ENCODE measurements around the gene ZSCAN22.
"Not testable (repeated sequence)": the region's sequence is repeated elsewhere in the genome, so short reads cannot be mapped to it uniquely, and the experiment has no call there.

ZSCAN22 gene

DNA sequence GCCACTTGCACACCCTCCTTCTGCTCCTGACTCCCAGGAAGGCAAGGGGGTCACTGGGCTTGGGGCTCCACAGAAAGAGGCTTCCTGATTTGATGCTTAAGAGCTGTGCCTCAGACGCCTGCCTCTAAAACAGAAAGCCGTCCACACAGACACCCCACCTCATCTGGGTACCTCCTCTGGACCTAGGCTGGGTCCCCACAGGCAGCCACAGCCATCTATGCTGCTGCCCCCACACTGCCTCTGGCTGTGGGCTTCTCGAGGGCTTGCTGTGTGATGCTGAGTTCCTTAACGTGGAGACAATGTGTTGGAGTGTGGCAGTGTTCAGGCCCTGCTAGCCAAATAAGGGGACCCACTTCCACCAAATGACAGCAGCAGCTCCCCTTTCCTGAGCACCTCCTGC, 8.5 kb upstream of the ZSCAN22 start:
- DNase-seq (ENCODE audit: low spot score), result no peak

DNA sequence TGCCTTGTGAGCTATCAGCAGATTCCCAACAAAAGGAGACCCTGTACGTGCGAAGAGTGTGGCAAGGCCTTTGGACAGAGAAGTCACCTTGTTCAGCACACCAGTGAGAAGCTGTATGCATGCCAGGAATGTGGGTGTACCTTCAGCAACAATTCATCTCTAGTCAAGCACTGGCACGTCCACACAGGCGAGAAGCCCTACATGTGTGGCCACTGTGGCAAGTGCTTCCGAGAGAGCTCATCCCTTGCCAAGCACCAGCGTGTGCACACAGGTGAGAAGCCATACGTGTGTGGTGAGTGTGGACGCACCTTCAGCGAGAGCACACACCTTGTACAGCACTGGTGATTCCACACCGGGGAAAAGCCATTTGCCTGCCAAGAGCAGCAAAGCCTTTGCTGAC, 7.6 kb upstream of the ZSCAN22 start:
- DNase-seq (ENCODE audit: low spot score), result no peak

DNA sequence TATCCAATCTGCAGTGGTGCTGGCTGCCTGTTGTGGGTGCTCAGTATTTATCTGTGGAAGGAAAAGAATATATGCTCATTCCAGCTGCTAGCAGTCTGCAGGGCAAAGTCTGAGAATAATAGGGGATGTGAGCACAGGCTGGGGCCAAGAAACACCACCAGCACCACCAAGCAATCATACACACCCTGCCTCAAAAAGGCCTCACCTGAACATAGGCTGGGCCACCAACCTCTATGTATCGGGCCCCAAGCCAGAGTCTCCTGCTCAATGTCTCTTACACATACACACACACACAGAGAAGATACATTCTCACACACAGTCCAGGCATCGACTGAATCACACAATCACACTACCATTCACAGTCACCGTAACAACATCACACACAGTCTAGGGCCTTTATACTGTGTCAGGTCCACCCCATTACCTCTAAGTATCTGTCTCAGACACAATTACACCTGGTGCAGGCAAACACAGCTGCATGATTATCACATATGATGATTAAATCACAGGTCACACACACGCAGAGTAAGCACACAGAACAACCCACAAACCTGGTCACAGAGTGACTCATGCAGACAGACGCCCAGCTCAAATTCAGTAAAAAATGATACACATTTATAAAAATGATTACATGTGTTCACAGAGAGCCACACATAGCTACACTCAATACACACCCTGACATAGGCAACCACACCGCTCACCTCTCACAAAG, 1.3 kb upstream of the ZSCAN22 start:
- DNase-seq (ENCODE audit: low spot score), result no peak

DNA sequence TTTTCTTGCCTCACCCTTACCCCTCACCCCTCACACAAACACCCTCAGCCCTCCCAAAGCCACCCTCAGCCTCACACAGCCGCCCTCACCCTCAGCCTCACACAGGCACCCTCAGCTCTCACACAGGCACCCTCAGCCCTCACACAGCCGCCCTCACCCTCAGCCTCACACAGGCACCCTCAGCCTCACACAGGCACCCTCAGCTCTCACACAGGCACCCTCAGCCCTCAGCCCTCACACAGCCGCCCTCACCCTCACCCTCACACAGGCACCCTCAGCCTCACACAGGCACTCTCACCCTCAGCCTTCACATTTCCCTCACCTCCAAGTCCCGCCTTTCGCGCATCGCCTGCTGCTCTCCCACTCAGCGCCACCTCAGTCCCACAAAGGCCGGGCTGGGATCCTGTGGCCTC, 287 bp upstream of the ZSCAN22 start:
- no peak for DNase-seq (ENCODE audit: low spot score)

DNA sequence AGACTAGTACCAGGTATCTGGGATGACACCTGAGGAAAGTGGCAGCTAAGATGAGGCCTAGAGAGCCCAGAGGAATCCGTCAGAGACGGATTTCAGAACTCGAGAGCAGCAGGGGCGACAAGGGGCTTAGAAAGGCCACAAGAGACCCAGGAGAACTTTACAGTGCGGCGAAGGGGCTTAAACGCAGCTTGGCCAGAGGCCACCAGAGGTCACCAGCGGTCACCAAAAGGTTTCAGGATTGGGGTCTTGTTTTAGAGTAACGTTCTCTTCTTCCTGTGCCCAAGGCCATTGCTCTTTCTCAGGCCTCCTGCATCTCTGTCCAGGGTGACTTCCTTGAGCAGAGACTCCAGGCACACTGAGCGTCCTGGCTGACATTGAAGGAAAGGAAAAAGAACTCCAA, 2.2 kb downstream of the ZSCAN22 start:
- peak; percentile 57 for DNase-seq (ENCODE audit: low spot score)

DNA sequence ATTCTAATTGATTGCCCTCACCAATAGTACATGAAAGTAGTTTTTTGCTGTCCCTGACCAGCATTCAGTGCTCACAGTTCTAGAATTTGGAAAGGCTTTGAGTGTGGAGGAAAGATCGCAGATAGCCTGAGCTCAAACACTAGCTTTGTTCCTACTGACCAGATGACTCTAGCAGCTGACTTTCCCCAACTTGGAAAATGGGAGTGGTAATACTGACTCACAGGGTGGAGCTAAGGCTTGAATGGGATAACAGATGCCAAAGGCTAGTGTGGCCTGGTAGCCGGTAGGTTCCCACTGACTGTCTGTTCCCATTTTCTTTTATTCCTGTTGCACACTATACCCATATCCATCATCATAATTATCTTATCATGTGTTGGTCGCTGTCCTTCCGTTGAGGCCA, 3.7 kb downstream of the ZSCAN22 start:
- no peak for DNase-seq (ENCODE audit: low spot score)

DNA sequence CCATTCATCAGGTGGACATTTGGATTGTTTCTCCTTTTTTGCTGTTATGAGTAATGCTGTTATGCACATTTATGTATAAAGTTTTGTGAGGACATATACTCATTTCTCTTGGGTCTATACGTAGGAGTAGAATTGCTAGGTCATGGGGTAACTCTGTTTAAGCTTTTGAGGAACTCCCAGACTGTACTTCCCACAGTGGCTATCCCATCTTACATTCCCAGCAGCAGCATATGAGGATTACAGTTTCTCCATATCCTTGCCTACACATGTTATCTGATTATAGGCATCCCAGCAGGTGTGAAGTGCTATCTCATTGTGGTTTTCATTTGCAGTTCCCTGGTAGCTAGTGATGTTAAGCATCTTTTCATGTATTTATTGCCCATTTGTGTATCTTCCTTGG, 5.9 kb downstream of the ZSCAN22 start:
- no peak for DNase-seq (ENCODE audit: low spot score)

DNA sequence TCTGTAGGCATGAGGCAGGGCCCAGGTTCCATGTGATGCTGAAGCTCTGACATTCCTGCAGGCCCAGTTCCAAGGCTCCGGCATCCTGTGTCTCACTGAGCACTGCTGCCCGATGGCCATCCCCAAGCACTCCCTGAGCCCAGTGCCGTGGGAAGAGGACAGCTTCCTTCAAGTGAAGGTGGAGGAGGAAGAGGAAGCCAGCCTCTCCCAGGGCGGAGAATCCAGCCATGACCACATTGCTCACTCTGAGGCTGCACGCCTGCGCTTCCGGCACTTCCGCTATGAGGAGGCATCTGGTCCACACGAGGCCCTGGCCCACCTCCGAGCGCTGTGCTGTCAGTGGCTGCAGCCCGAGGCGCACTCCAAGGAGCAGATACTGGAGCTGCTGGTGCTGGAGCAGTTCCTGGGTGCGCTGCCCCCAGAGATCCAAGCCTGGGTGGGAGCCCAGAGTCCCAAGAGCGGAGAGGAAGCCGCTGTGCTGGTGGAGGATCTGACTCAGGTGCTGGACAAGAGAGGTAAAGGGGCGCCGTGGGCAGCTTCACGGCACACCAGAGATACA, 8.0 kb downstream of the ZSCAN22 start:
- no peak for DNase-seq (ENCODE audit: low spot score)

DNA sequence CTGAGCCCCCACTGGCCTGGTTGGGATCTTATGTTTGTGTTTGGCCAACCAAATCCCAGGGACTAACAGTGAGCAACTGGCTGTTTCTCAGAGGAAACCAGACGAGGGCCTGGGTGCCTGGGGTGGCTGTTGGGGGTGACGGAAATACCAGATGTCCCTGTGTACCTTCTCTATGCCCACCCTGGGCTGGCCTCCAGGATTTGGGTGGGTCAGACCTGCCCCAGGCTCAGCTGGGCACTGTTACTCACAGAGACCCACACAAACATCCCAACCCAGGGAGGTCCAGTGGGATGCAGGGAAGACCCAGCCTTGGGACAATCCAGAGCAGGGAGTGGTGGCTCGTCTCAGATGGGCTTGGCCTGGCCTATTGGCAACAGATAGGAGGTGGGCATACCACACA, 8.8 kb downstream of the ZSCAN22 start:
- DNase-seq (ENCODE audit: low spot score), result no peak

DNA sequence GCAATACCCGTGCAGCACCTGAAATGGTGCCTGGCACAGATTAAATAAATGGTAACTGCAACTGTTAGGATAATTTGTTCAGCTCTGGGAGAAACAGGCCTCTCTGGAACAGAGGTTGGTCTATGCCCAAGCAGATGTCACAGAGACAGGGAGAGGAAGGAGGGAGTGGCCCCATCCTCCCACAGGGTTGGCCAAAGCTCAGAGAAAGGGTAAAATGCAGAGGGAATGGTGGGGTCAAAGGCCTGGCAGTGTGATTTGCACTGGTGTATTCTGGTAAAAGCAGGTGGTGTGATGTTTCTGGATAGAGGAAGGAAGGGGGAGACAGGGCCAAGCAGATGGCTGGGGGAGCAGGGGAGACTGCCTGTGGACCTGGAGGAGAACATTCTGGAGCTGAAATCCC, 9.4 kb downstream of the ZSCAN22 start:
- no peak for DNase-seq (ENCODE audit: low spot score)

DNA sequence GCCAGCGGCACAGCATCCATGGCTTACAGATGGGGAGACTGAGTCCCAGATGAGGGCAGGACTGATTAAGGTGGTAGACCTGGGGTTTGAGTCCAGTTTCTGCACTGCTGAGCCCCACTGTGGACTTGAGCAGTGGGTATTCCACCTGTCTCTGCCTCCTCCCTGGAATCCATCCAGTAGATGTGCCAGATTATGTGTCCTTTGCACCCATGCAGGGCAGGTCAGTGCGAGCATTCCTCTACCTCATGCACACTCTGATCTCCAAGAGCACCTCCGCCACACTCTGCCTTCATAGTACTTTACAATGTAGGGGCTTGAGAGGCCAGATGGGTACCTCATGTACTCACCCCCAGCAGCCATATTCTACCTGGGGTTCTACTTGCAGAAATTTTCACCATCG, 10.0 kb downstream of the ZSCAN22 start:
- DNase-seq (ENCODE audit: low spot score), result no peak

DNA sequence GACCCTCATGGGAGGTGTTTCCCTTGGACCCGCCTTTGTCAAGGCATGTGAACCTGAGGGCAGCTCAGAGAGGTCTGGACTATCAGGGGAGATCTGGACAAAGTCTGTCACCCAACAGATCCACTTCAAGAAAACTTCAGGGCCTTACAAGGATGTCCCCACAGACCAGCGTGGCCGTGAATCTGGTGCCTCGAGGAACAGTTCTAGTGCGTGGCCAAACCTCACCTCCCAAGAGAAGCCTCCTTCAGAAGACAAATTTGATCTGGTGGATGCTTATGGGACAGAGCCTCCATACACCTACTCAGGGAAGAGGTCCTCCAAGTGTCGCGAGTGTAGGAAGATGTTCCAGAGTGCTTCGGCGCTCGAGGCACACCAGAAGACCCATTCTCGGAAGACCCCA, 11.5 kb downstream of the ZSCAN22 start:
- DNase-seq (ENCODE audit: low spot score), result no peak

DNA sequence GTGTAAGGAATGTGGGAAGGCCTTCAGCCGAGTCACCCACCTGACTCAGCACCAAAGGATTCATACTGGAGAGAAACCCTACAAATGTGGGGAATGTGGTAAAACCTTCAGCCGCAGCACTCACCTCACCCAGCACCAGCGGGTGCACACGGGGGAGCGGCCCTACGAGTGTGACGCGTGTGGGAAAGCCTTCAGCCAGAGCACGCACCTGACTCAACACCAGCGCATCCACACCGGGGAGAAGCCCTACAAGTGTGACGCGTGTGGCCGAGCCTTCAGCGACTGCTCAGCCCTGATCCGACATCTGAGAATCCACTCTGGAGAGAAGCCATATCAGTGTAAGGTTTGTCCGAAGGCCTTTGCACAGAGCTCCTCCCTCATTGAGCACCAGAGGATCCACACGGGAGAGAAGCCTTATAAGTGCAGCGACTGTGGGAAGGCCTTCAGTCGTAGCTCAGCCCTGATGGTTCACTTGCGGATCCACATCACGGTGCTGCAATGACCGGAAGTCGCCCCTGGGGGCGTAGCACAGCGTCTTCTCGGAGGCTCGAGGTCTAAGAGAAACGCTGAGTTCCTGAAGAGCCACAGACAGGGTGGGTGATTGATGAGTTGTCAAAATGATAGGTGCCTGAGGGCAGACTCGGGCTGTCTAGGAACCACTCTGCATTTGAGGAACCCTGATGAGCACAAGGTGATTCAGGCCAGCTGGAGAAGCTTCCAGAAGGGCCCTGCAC, 12.2 kb downstream of the ZSCAN22 start:
- peak; percentile 27 for DNase-seq (ENCODE audit: low spot score)

DNA sequence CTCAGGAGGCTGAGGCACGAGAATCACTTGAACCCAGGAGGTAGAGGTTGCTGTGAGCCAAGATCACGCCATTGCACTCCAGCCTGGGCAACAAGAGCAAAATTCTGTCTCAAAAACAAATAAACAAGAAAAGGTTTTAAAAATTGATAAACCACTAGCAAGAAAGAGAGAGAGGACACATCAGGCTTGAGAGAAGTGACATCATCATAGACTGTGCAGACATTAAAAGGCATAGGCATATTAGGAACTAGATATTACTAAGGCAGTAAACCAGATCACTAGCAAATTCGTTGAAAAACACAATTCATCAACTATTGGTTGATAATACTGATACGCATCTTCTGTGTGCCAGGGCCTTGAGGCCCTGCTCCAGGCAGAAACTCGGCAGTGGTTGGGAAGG, 18.8 kb downstream of the ZSCAN22 start:
- no peak for DNase-seq (ENCODE audit: low spot score)

DNA sequence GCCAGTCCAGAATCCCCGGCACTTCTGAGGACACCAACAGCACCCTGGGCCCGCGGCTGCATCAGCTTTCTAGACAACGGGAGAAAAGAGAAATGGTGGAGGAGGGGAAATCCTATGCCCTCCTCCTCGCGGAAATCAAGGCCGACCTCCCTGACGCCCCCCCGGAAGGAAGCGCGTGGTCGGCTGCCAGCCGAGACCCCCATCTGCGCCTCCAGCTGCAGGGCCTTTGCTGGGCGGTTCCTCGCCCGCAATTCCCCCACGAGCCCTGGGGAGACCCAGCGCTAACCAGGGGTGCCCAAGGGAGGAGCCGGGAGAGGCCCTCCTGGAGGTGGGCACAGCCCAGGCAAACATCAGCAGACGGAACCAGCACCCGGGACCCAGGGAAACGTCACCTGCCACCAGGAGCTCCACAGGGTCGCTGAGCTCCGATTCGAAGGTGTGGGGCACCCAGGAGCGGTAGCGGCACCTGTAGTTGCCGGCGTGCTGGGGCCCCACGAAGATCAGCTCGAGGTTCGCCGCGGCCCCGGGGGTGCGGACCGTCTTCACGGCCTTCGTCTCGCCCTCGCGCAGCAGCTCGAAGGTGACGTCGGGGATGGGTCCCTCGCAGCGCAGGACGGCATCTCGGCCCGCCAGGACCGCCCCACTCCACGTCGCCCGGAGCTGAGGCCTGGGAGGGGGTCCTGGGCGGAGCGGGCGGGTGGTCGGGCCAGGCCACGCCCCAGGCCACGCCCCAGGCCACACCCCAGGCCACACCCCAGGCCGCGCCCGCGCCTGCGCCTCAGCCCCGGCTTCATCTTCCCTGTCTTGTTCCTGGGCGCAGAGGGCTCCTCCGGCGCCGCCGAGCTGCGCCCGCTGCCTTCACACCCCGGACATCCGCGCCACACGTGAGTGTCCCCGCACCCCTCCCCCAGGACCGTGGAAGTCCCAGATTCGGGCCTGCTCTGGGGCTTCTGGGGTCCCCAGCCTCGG, 20.5 kb downstream of the ZSCAN22 start:
- peak; percentile 81 for DNase-seq (ENCODE audit: low spot score)

DNA sequence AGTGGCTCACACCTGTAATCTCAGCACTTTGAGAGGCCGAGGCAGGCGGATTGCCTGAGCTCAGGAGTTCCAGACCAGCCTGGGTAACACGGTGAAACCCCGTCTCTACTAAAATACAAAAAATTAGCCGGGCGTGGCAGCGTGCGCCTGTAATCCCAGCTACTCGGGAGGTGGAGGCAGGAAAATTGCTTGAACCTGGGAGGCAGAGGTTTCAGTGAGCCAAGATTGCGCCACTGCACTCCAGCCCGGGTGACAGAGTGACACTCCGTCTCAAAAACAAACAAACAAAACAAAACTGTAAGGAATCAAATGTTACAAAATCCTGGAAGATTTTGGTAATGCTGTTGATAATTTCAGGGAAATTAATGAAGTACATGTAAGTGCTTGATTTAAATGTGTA, 21.3 kb downstream of the ZSCAN22 start:
- not testable (repeated sequence) for DNase-seq (ENCODE audit: low spot score)

DNA sequence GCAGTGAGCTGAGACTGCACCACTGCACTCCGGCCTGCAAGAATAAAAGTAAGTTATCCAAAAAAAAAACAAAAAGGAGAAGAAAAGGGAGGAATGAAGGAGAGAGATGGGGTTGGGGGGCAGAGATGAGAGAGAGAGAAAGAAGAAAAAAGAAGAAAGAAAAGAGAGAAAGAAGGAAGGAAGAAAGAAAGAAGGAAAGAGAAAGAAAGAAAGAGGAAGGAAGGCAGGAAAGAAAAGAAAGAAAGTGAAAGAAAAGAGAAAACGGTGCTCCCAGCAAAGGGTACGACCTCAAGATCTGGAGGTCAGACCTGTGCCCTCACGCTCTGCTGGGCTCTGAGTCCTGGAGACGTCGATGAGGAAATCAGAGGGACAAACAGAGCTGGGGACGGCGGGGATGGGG, 22.8 kb downstream of the ZSCAN22 start:
- no peak for DNase-seq (ENCODE audit: low spot score)

DNA sequence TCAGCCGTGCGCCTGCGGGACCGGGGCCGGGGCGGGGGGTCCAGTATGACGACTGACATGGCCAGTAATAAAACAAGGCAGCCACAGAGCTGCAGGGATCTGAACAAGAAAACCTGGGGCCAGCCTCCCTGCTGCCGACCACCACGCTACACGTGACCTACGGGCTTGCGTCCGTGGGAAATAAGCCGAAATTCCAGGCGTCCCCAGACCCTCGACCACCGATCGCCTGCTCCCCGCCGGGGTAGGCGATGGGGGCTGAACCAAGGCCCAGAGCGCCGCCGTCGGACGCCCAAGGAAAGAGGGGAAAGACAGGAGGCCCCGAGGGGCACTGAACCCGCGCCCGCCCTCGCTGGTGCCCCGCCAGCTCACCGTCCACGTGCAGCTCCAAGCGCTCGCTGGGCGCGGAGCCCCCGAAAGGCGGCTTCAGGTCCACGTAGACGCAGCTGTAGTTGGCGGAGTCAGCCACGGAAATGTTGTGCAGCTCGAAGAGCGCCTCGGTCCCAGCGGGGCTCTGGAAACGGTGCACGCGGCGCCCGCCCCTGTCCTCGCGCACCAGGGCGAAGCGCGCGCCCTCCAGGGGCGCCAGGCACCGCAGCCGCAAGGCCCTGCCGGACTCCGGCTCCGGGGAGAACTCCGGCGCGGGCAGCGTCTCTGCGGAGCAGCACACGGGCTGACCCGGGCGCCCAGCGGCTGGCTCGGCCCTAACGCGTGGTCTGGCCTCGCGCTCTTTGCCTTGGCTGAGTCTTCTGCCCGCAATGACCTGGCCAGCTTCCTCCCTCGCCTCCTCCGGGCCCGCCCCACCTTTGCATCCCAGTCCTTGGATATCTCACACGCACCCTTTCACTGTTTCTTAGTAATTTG, 23.4 kb downstream of the ZSCAN22 start:
- no peak for DNase-seq (ENCODE audit: low spot score)

DNA sequence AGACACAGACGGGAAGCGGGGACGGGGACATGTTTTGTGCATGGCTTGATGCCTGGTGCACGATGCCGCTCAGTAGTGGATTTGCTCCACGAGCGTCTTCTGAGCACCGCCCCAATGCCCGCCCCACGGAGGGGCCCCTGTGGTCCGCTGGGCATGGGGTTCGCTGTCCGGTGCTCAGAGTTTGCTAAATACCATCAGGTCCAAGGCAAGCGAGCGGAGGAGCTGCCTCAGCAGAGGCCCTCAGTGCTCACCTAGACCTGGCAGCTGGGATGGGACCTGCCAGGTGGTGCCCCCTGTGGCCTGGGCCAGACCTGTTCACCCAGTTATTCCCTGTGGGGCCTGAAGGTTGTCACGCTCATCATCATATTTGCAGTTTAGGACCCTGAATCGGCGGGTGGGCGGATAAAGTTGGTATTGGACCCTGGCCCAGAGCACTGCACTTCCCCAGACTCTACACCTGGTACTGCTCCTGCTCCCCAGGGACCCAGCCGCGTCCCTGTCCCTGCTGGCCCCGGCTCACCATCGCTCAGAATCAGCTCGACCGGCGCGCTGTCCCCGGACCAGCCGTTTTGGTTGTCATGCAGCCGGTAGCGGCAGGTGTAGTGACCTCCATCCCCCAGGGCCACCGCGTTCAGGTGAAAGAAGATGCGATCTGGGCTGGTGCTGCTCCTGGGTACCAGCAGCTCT, 24.2 kb downstream of the ZSCAN22 start:
- no peak for DNase-seq (ENCODE audit: low spot score)

DNA sequence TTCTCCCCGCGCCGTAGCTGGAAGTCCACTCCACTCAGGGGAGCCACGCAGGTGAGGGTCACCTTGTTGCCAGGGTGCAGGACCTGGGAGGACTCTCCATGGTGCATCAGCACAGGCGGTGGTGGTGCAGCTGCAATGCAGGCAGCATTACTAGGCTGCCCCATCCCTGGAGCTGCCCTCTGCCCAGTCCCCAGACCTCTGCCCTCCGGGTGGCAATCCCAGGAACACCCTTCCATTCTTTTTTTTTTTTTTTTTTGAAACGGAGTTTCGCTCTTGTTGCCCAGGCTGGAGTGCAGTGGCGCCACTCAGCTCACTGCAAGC, 24.7 kb downstream of the ZSCAN22 start:
- no peak for DNase-seq (ENCODE audit: low spot score)

Data from NAMALWA (cell line).